Trophoblast cell (in vitro differentiated cells and primary cell): ENCODE measurements around the gene CLIP4.
A peak's percentile ranks its signal among the peaks of the same experiment; 100 is the strongest.

Source experiments
- DNase-seq, 2 donors: peaks; one replicate each; pipeline ENCODE4 v3.0.0-alpha.2; 2016
- H2AFZ ChIP-seq: 2 replicates; pipeline ENCODE4 v1.6.1; 2013; ENCODE audit warnings: low read length, moderate library complexity, mild to moderate bottlenecking; ENCODE audit not compliant: insufficient read depth, poor library complexity
- H2AK5ac ChIP-seq: 2 replicates; pipeline ENCODE4 v1.6.1; 2013; ENCODE audit warnings: mild to moderate bottlenecking, low read length
- H2BK120ac ChIP-seq: 2 replicates; pipeline ENCODE4 v1.6.1; 2013; ENCODE audit warnings: low read length, mild to moderate bottlenecking, moderate library complexity; ENCODE audit not compliant: insufficient read depth, poor library complexity
- H2BK12ac ChIP-seq: 2 replicates; pipeline ENCODE4 v1.6.1; 2013; ENCODE audit warnings: mild to moderate bottlenecking, low read length, moderate library complexity
- H2BK5ac ChIP-seq: 2 replicates; pipeline ENCODE4 v1.6.1; 2013; ENCODE audit warnings: low read length, low read depth, moderate library complexity, mild to moderate bottlenecking; ENCODE audit not compliant: poor library complexity
- H3K14ac ChIP-seq: 2 replicates; pipeline ENCODE4 v1.6.1; 2013; ENCODE audit warnings: mild to moderate bottlenecking, low read length
- H3K18ac ChIP-seq: 2 replicates; pipeline ENCODE4 v1.6.1; 2013; ENCODE audit warnings: mild to moderate bottlenecking, low read length
- H3K23ac ChIP-seq: 2 replicates; pipeline ENCODE4 v1.6.1; 2013; ENCODE audit warnings: low read length
- H3K27ac ChIP-seq: 2 replicates; pipeline ENCODE4 v1.5.1; 2013; ENCODE audit warnings: low read depth, mild to moderate bottlenecking, inconsistent platforms, low read length, moderate library complexity
- H3K27me3 ChIP-seq: 2 replicates; pipeline ENCODE4 v1.6.1; 2013; ENCODE audit warnings: inconsistent platforms, mild to moderate bottlenecking, low read length, moderate library complexity; ENCODE audit not compliant: insufficient read depth
- H3K36me3 ChIP-seq, 2 experiments: 1 replicate in 1 of 2; 2 replicates in 1 of 2; pipeline ENCODE4 v1.6.1; 2013; ENCODE audit warnings: low read length in 2 of 2, mild to moderate bottlenecking in 2 of 2, moderate library complexity in 1 of 2; ENCODE audit not compliant: insufficient read depth in 2 of 2, control insufficient read depth in 1 of 2
- H3K4ac ChIP-seq: 2 replicates; pipeline ENCODE4 v1.6.1; 2013; ENCODE audit warnings: low read depth, mild to moderate bottlenecking, low read length, moderate library complexity
- H3K4me1 ChIP-seq, 2 experiments: 1 replicate in 1 of 2; 2 replicates in 1 of 2; pipeline ENCODE4 v1.6.1; 2013; ENCODE audit warnings: low read length in 2 of 2, mild to moderate bottlenecking in 2 of 2, moderate library complexity in 1 of 2; ENCODE audit not compliant: insufficient read depth in 2 of 2, control insufficient read depth in 1 of 2
- H3K4me2 ChIP-seq: 2 replicates; pipeline ENCODE4 v1.6.1; 2013; ENCODE audit warnings: inconsistent platforms, mild to moderate bottlenecking, low read length, moderate library complexity
- H3K4me3 ChIP-seq: 2 replicates; pipeline ENCODE4 v1.5.1; 2013; ENCODE audit warnings: mild to moderate bottlenecking, low read depth, low read length, inconsistent platforms
- H3K79me1 ChIP-seq: one replicate; pipeline ENCODE4 v1.6.1; 2013; ENCODE audit warnings: low read length
- H3K79me2 ChIP-seq: 2 replicates; pipeline ENCODE4 v1.6.1; 2013; ENCODE audit warnings: low read length, mild to moderate bottlenecking; ENCODE audit not compliant: control insufficient read depth, insufficient read depth, poor library complexity
- H3K9ac ChIP-seq: 2 replicates; pipeline ENCODE4 v1.6.1; 2013; ENCODE audit warnings: mild to moderate bottlenecking, low read length
- H3K9me3 ChIP-seq: 2 replicates; pipeline ENCODE4 v1.6.1; 2013; ENCODE audit warnings: low read depth, mild to moderate bottlenecking, control low read depth, inconsistent platforms, low read length; ENCODE audit not compliant: insufficient read depth
- H4K12ac ChIP-seq: 2 replicates; pipeline ENCODE4 v1.6.1; 2013; ENCODE audit warnings: low read depth, mild to moderate bottlenecking, low read length, moderate library complexity
- H4K8ac ChIP-seq: 2 replicates; pipeline ENCODE4 v1.6.1; 2013; ENCODE audit warnings: low read depth, mild to moderate bottlenecking, low read length, moderate library complexity
- H4K91ac ChIP-seq: one replicate; pipeline ENCODE4 v1.6.1; 2013; ENCODE audit warnings: low read depth, mild to moderate bottlenecking, low read length, moderate library complexity
- WGBS: extraction: QIAGEN DNeasy Blood & Tissue Kit; methylation state at CpG from one replicate; pipeline ENCODE4 v1.1.7; 2013; ENCODE audit warnings: missing lambda C conversion rate; ENCODE audit not compliant: insufficient read length, insufficient coverage; ENCODE audit errors: extremely low coverage; 5-methylcytosine and 5-hydroxymethylcytosine counted together

Gene CLIP4

GRCh38 chr2:29070526-29070925 is 44.7 kb upstream of the CLIP4 start:
- DNase-seq: no peak
- H3K27ac ChIP-seq: no peak overlapping the region
- H2BK5ac ChIP-seq: no peak overlapping the region
- H3K23ac ChIP-seq: no peak overlapping the region
- H2AK5ac ChIP-seq: no peak overlapping the region
- no peak overlapping the region for H4K8ac ChIP-seq
- no peaks in the 10 kb centered on the region for H3K27me3 ChIP-seq
- no peak overlapping the region for H3K14ac ChIP-seq
- H4K91ac ChIP-seq: no peak overlapping the region
- H2AFZ ChIP-seq: no peak overlapping the region
- no peak overlapping the region for H2BK120ac ChIP-seq
- H3K4me1 ChIP-seq: no peaks in the 10 kb centered on the region
- H3K79me1 ChIP-seq: no peaks in the 10 kb centered on the region
- no peaks in the 10 kb centered on the region for H3K79me2 ChIP-seq
- no peak overlapping the region for H3K4me2 ChIP-seq
- H3K4ac ChIP-seq: no peak overlapping the region
- peaks cover 5% of the 10 kb centered on the region for H3K9me3 ChIP-seq
- H2BK12ac ChIP-seq: no peak overlapping the region
- no peak overlapping the region for H3K4me3 ChIP-seq
- no peaks in the 10 kb centered on the region for H3K36me3 ChIP-seq
- H4K12ac ChIP-seq: no peak overlapping the region
- no peak overlapping the region for H3K9ac ChIP-seq
- H3K18ac ChIP-seq: no peak overlapping the region
- no CpG with 5 or more reads among the region's 12 CpGs for WGBS

GRCh38 chr2:29071032-29071975 is 43.9 kb upstream of the CLIP4 start:
- no peak overlapping the region for H3K27ac ChIP-seq

GRCh38 chr2:29072251-29072650 is 43.0 kb upstream of the CLIP4 start:
- no peak for DNase-seq
- H2BK5ac ChIP-seq: no peak overlapping the region
- H3K27me3 ChIP-seq: no peaks in the 10 kb centered on the region
- H3K79me1 ChIP-seq: no peaks in the 10 kb centered on the region
- no peak overlapping the region for H2BK120ac ChIP-seq
- no peak overlapping the region for H4K91ac ChIP-seq
- H3K14ac ChIP-seq: no peak overlapping the region
- no peak overlapping the region for H3K23ac ChIP-seq
- peaks cover 2% of the 10 kb centered on the region for H3K9me3 ChIP-seq
- no peak overlapping the region for H3K4me2 ChIP-seq
- no peak overlapping the region for H3K27ac ChIP-seq
- H2AFZ ChIP-seq: no peak overlapping the region
- no peak overlapping the region for H3K9ac ChIP-seq
- no peaks in the 10 kb centered on the region for H3K36me3 ChIP-seq
- no CpG with 5 or more reads among the region's 8 CpGs for WGBS
- H2AK5ac ChIP-seq: no peak overlapping the region
- H3K18ac ChIP-seq: no peak overlapping the region
- H3K79me2 ChIP-seq: no peaks in the 10 kb centered on the region
- H2BK12ac ChIP-seq: no peak overlapping the region
- H3K4me3 ChIP-seq: peak overlapping the region; percentile 13
- no peak overlapping the region for H3K4ac ChIP-seq
- no peaks in the 10 kb centered on the region for H3K4me1 ChIP-seq
- H4K12ac ChIP-seq: no peak overlapping the region
- no peak overlapping the region for H4K8ac ChIP-seq

More at GRCh38 chr2:29071032-29071975, 43.9 kb upstream of the CLIP4 start:
- no CpG with 5 or more reads among the region's 19 CpGs for WGBS
- Histone ChIP-seq H3K23ac (no peak overlapping the region), H3K27me3 (no peaks in the 10 kb centered on the region), H3K4ac (no peak overlapping the region), H3K18ac (no peak overlapping the region), H3K79me1 (no peaks in the 10 kb centered on the region), H2BK5ac (no peak overlapping the region), H2BK120ac (no peak overlapping the region), H3K9ac (no peak overlapping the region), H3K4me2 (no peak overlapping the region), H3K4me3 (no peak overlapping the region), H2BK12ac (no peak overlapping the region), H4K8ac (no peak overlapping the region), H3K9me3 (peaks cover 5% of the 10 kb centered on the region), H3K4me1 (no peaks in the 10 kb centered on the region), H3K14ac (no peak overlapping the region), H2AK5ac (no peak overlapping the region), H4K12ac (no peak overlapping the region), H3K79me2 (no peaks in the 10 kb centered on the region), H4K91ac (no peak overlapping the region), H3K36me3 (no peaks in the 10 kb centered on the region), H2AFZ (no peak overlapping the region)
- DNase-seq: no peak

GRCh38 chr2:29072971-29073725 is 42.1 kb upstream of the CLIP4 start:
- Histone ChIP-seq H3K36me3 (no peaks in the 10 kb centered on the region), H3K23ac (no peak overlapping the region), H2AFZ (no peak overlapping the region), H2BK120ac (no peak overlapping the region), H3K79me1 (no peaks in the 10 kb centered on the region), H3K14ac (no peak overlapping the region), H2AK5ac (no peak overlapping the region), H4K12ac (no peak overlapping the region), H3K18ac (no peak overlapping the region), H4K8ac (no peak overlapping the region), H2BK12ac (no peak overlapping the region), H3K4me3 (no peak overlapping the region), H3K27me3 (no peaks in the 10 kb centered on the region), H3K27ac (no peak overlapping the region), H3K4me2 (no peak overlapping the region), H3K79me2 (no peaks in the 10 kb centered on the region), H4K91ac (no peak overlapping the region), H3K4me1 (no peaks in the 10 kb centered on the region), H3K9ac (no peak overlapping the region), H3K9me3 (peaks cover 2% of the 10 kb centered on the region), H2BK5ac (no peak overlapping the region), H3K4ac (no peak overlapping the region)
- DNase-seq: no peak
- no CpG with 5 or more reads among the region's 12 CpGs for WGBS
